HG03439 (cell line): ENCODE measurements around the gene SLC15A2.
"Not testable (repeated sequence)": the region's sequence is repeated elsewhere in the genome, so short reads cannot be mapped to it uniquely, and the experiment has no call there.

Experiments used
- ATAC-seq: cut with Tn5 transposase; IDR thresholded peaks from one replicate; pipeline ENCODE4 v1.9.1; 2021; ENCODE audit warnings: mild to moderate bottlenecking, moderate library complexity; ENCODE audit not compliant: unreplicated experiment

The SLC15A2 gene

GRCh38 chr3:121894301-121894990 is at the start of gene SLC15A2:
Gene SLC15A2, plus strand, starts transcription at chr3:121894401. Its CDS starts 76 bp downstream, at chr3:121894477.
- no peak for ATAC-seq

DNA sequence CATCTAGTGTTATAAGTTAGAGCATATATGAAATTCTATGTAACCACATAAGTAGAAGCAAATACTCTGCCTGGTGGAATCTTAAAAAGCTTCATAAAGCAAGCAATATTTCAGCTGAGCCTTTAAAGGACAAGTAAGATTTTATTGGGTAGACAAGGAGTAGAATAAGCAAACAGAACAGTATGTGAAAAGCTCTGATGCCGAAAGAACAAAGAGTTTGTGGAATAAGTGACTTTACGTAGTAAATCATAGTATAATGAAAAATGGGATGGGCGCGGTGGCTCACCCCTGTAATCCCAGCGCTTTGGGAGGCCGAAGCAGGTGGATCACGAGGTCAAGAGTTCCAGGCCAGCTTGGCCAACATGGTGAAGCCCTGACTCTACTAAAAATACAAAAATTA is 49.3 kb upstream of the SLC15A2 start:
- ATAC-seq: no peak

DNA sequence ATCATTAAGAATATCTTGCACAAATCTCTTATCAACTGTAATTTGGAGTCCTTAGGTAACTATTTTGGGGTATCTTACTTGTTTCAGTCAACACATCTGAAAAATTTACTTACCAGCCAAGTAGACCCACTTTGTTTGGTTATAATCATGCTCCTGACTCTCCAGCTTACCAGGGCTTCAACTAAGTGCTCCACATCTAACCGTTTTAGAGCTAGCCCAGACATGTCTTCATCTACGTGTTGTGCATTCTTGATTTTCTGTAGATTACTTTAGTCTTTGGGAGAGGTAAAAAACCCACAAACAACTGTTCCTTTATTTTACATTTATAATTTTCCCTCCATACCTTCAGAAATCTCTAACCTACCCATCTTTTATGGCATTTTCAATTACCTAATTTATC is 41.9 kb upstream of the SLC15A2 start:
- no peak for ATAC-seq

GRCh38 chr3:121855555-121855954 is 38.6 kb upstream of the SLC15A2 start:
- no peak for ATAC-seq

DNA sequence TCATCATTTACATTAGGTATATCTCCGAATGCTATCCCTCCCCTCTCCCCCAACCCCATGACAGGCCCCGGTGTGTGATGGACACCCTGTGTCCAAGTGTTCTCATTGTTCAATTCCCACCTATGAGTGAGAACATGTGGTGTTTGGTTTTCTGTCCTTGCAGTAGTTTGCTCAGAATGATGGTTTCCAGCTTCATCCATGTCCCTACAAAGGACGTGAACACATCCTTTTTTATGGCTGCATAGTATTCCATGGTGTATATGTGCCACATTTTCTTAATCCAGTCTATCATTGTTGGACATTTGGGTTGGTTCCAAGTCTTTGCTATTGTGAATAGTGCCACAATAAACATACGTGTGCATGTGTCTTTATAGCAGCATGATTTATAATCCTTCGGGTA is 36.4 kb upstream of the SLC15A2 start:
- not testable (repeated sequence) for ATAC-seq

DNA sequence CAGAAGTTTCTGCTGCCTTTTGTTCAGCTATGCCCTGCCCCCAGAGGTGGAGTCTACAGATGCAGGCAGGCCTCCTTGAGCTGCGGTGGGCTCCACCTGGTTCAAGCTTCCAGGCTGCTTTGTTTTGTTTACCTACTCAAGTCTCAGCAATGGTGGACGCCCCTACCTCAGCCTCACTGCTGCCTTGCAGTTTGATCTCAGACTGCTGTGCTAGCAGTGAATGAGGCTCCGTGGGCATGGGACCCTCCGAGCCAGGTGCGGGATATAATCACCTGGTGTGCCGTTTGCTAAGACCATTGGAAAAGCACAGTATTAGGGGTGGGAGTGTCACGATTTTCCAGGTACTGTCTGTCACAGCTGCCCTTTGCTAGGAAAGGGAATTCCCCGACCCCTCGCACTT is 31.0 kb upstream of the SLC15A2 start:
- not testable (repeated sequence) for ATAC-seq

DNA sequence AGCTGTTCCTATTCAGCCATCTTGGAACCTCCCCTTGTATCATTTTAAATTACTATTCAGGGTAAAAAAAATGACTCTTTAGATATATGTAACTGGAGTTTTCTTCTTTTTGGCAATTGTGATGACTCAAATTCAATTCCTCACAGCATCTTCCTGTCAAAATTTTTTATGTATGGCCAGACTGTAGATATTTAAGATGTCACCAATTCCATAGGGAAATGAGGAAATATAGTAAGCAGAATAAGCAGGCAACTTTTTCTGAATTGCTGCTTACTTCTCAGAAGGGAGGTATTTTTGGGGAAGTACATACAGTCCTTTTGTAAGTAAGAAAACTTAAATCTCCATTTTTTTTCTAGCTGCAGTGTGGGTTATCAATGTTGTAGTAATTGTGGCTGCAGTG is 30.4 kb upstream of the SLC15A2 start:
- ATAC-seq: no peak

DNA sequence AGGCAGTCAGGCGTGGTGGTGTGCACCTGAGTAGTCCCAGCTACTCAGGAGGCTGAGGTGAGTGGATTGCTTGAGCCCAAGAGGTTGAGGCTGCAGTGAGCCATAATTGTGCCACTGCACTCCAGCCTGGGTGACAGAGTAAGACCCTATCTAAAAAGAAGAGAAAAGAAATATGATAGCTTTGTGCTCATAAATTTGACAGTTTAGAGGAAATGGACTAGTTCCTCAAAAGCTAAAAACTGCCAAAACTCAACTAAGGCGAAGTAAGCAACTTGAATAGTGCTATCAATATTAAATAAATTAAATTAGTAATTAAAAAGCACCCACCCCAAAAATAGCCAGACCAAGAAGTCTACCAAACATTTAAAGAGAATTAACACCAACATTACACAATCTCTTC is 24.5 kb upstream of the SLC15A2 start:
- ATAC-seq: no peak

- ATAC-seq: no peak
Measured at GRCh38 chr3:121870717-121871116, 23.5 kb upstream of the SLC15A2 start.

- no peak for ATAC-seq
Measured at GRCh38 chr3:121871430-121871829, 22.8 kb upstream of the SLC15A2 start.

GRCh38 chr3:121878411-121878810 is 15.8 kb upstream of the SLC15A2 start:
- no peak for ATAC-seq

- no peak for ATAC-seq
Measured at GRCh38 chr3:121883507-121883906, 10.7 kb upstream of the SLC15A2 start.

GRCh38 chr3:121885386-121885785 is 8.8 kb upstream of the SLC15A2 start:
- no peak for ATAC-seq

GRCh38 chr3:121895121-121895520 is 920 bp downstream of the SLC15A2 start:
- no peak for ATAC-seq

- ATAC-seq: no peak
Measured at GRCh38 chr3:121895736-121896135, 1.5 kb downstream of the SLC15A2 start.

DNA sequence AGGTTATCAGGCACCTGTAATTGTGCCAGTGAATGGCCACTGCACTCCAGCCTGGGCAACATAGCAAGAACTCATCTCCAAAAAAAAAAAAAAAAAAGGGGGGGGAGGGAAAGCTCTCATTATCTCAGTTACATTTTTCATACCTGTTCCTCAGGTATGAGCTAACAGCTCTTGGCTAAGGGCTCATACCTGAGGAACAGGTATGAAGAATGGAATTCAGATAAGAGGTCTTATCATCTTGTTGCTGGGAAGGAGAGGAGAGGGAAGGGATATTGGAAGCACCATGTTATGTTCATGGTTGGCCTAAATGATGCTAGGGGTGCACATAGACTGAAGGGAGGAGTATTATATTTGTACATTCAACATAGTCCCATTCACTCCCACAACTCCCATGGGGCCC is 2.6 kb downstream of the SLC15A2 start:
- no peak for ATAC-seq

- no peak for ATAC-seq
Measured at GRCh38 chr3:121897296-121897695, 3.1 kb downstream of the SLC15A2 start.

DNA sequence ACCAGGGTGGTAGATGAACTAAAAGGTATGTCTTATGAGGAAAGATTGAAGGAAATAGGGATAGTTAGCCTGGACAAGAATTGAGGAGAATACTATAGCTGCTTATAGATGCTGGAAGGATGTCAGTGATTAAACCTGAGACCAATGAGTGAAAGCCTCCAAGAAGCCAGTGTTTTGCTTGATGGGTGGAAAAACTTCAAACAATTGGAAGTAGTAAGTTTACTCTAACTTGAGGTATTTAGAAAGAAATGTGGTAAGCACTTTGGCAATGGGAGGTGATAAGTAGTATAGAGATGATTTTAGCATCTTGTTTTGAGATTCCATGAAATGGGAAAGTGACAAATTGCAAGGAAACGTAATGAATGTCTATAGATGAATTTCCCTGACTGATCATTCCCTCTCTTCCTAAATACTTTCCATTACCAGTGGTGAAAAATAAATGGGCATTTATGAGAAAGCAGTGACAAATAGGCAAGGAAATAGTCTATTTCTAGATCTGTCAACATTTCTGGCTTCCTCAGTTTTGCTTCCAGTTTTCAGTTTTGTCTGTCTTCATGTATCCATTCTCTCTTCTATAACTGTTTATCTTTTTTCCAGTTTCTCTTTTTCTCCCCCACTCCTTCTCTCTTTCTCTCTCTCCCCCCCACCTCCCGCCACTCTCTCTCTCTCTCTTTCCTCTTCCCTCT is 19.2 kb downstream of the SLC15A2 start:
- no peak for ATAC-seq

DNA sequence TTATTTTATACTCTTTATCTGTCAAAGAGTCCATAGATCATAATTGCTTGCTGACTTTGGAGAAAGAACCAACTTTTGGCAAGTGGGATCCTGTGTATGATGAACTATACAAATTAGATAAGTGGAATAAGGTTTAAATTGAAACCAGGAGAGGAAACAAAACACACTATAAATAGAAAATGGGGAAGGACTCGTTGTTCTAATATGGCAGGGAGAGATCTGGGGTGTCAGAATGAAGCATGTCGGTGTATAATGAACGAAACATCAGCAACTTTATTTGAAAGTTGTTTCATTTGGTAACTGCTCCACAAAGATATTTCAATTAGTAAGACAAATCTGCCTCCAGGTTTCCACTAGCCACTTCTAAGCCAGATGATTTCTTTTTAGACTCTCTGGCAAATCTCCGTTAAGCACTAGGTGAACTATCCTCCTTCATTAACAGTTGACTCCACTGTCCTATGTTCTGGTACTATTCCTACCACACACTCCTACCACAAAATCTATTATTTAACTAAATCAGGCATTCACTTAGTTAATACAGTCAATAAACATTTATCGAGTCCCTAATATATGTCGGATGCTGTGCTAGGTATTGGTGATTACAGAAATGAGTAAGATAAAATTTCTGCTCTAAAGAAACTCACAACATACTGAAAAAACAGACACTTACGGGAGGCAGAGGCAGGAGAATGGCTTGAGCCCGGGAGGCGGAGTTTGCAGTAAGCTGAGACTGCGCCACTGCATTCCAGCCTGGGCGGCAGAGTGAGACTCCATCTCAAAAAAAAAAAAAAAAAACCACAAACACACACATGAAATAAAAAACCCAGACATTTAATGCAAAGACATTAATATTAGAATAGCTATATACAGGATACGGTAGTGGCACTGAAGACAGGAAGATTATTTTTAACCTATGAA is 20.1 kb downstream of the SLC15A2 start:
- ATAC-seq: no peak

DNA sequence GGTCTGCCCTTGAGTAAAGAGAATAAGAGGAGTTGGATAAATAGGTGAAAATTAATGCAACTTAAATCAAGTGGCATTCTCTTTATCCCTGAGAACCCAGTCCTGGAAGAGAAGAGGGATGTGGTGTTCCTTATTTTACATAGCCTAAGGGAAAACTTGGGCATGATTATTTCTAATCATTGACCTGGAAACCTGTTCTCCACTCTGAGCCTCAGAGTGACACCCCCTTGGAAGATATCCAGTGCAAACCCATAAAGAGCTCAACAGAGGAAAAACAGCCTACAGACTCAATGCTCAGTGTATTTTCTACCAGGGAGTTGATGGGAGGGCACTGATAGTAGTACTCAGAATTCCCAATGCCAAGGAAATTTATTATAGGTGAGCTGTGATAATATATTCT is 22.0 kb downstream of the SLC15A2 start:
- no peak for ATAC-seq

- no peak for ATAC-seq
Measured at GRCh38 chr3:121918779-121919483, 24.7 kb downstream of the SLC15A2 start.
